Measurements from ENCODE around the gene LRFN2. TPM values are rescaled to one million over a fixed set of nuclear protein-coding genes. Genes with fewer than 3 reads are reported as not detected.

LRFN2 gene
- total RNA-seq, 1 experiment from 2014 or later = not detected

DNA sequence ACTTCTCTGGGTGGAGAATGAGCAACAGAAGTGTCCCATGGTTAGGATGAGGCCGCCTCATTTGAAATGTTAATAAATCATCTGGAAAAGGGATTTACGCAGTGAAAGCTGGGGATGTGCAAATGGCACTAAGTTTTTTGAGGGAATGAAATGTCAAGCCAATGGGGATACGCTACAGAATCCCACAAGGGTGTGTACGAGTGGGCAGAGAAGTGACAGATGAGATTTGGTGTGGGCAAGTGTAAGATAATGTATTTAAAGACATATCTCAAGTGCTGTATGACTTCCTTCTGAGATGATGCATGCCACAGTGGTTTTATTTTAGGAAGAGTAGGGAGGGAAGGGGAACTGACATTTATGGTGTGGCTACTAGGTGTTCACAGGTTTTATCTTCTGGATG lies 100.6 kb downstream of the LRFN2 start:
- intact Hi-C loops (cut with micrococcal nuclease; ENCODE audit: unreplicated experiment) = no loop called here
- TF ChIP-seq, protein P1, sequence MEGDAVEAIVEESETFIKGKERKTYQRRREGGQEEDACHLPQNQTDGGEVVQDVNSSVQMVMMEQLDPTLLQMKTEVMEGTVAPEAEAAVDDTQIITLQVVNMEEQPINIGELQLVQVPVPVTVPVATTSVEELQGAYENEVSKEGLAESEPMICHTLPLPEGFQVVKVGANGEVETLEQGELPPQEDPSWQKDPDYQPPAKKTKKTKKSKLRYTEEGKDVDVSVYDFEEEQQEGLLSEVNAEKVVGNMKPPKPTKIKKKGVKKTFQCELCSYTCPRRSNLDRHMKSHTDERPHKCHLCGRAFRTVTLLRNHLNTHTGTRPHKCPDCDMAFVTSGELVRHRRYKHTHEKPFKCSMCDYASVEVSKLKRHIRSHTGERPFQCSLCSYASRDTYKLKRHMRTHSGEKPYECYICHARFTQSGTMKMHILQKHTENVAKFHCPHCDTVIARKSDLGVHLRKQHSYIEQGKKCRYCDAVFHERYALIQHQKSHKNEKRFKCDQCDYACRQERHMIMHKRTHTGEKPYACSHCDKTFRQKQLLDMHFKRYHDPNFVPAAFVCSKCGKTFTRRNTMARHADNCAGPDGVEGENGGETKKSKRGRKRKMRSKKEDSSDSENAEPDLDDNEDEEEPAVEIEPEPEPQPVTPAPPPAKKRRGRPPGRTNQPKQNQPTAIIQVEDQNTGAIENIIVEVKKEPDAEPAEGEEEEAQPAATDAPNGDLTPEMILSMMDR (IDR thresholded peaks at IDR 0.05; ENCODE audit: insufficient read depth in 1 of 2, low read depth in 1 of 2, low read length in 1 of 2, severe bottlenecking in 1 of 2, unreplicated experiment in 1 of 2) = no peak
- no TSS peak for BruUV-seq (replicated peaks)

DNA sequence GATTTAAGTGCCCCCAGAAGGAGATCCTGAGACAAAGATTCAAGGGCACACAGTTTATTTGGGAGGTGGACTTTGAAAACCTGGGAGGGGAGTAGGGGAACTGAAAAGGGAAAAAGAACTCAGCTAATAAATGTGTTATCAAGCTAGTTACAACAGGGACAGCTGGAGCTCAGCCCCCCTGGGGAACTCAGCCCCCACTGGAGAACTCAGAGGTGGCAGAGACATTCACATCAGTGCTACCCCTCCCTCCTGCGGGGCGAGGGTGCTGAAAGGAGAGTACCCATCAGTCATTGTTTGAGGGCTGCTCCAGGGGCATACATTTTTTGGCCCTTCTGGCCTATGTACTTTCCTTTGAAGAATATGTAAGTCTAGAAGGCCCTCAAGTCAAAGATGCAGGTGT lies 101.4 kb downstream of the LRFN2 start:
- intact Hi-C loops (cut with micrococcal nuclease; ENCODE audit: unreplicated experiment) = no loop called here
- peaks cover 25% of the 10 kb centered on the region for H3K27me3 Mint-ChIP-seq (ENCODE audit: insufficient read depth, unreplicated experiment)
- no peaks in the 10 kb centered on the region for H3K9me3 Mint-ChIP-seq (ENCODE audit: unreplicated experiment)
- no peak overlapping the region for H3K27ac Mint-ChIP-seq (ENCODE audit: unreplicated experiment)
- POLR2A ChIA-PET = no interaction called here
- BruUV-seq (replicated peaks) = no TSS peak
- H3K4me3 Mint-ChIP-seq (ENCODE audit: unreplicated experiment) = no peak overlapping the region
- DNase-seq = no peak
- H3K4me1 Mint-ChIP-seq (ENCODE audit: low read depth, unreplicated experiment) = no peaks in the 10 kb centered on the region
- CTCF ChIA-PET = no interaction called here
- H3K36me3 Mint-ChIP-seq (ENCODE audit: insufficient read depth, unreplicated experiment) = no peaks in the 10 kb centered on the region
- Histone ChIP-seq H3K9me3 (no peaks in the 10 kb centered on the region), H3K36me3 (ENCODE audit: control insufficient read depth, insufficient read depth, low read length) (no peaks in the 10 kb centered on the region), H3K4me3 (ENCODE audit: low read depth, low read length) (no peak overlapping the region), H3K27me3 (replicated peaks; ENCODE audit: control insufficient read depth, insufficient read depth, low read length) (peaks cover 1% of the 10 kb centered on the region; the same call in 1 of the 2 replicates), H3K4me1 (no peaks in the 10 kb centered on the region)
- TF ChIP-seq, protein P1 (IDR thresholded peaks at IDR 0.05; ENCODE audit: insufficient read depth in 1 of 2, low read depth in 1 of 2, low read length in 1 of 2, severe bottlenecking in 1 of 2, unreplicated experiment in 1 of 2) = no peak

More for the DNA sequence above, 100.6 kb downstream of the LRFN2 start:
- Histone ChIP-seq H3K4me3 (ENCODE audit: low read depth, low read length) (no peak overlapping the region), H3K4me1 (no peaks in the 10 kb centered on the region), H3K9me3 (no peaks in the 10 kb centered on the region), H3K27me3 (replicated peaks; ENCODE audit: control insufficient read depth, insufficient read depth, low read length) (peaks cover 1% of the 10 kb centered on the region), H3K36me3 (ENCODE audit: control insufficient read depth, insufficient read depth, low read length) (no peaks in the 10 kb centered on the region)
- ChIA-PET POLR2A (no interaction called here), CTCF (no interaction called here)
- no peak overlapping the region for H3K27ac Mint-ChIP-seq (ENCODE audit: unreplicated experiment)
- no peaks in the 10 kb centered on the region for H3K4me1 Mint-ChIP-seq (ENCODE audit: low read depth, unreplicated experiment)
- no peak for DNase-seq
- no peaks in the 10 kb centered on the region for H3K36me3 Mint-ChIP-seq (ENCODE audit: insufficient read depth, unreplicated experiment)
- H3K9me3 Mint-ChIP-seq (ENCODE audit: unreplicated experiment) = no peaks in the 10 kb centered on the region
- H3K27me3 Mint-ChIP-seq (ENCODE audit: insufficient read depth, unreplicated experiment) = peaks cover 25% of the 10 kb centered on the region
- no peak overlapping the region for H3K4me3 Mint-ChIP-seq (ENCODE audit: unreplicated experiment)

DNA sequence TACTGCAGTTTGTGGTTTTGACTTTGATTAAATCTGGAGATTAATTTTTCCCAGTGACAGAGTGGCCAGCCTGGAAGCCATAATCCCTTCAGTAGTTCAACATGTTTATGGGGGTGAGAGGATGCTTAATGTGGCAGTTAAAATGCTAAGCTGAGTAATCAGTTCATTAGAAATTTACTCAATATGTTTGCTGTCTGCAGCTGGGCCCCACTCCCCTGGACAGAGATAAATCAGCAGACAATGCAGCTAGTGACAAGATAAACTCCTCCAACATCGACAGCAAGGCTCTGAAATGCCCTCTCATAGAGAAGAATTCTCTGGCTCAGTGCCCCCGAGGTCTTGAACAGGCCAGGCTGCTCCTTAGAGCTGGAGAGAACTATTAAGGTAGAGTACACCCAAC lies 101.9 kb downstream of the LRFN2 start:
- Histone ChIP-seq H3K36me3 (ENCODE audit: control insufficient read depth, insufficient read depth, low read length) (no peaks in the 10 kb centered on the region), H3K4me1 (no peaks in the 10 kb centered on the region), H3K4me3 (ENCODE audit: low read depth, low read length) (no peak overlapping the region), H3K9me3 (no peaks in the 10 kb centered on the region), H3K27me3 (replicated peaks; ENCODE audit: control insufficient read depth, insufficient read depth, low read length) (peaks cover 1% of the 10 kb centered on the region; the same call in 1 of the 2 replicates)
- Mint-ChIP-seq H3K9me3 (ENCODE audit: unreplicated experiment) (no peaks in the 10 kb centered on the region), H3K4me3 (ENCODE audit: unreplicated experiment) (no peak overlapping the region), H3K27me3 (ENCODE audit: insufficient read depth, unreplicated experiment) (peaks cover 25% of the 10 kb centered on the region), H3K4me1 (ENCODE audit: low read depth, unreplicated experiment) (no peaks in the 10 kb centered on the region), H3K36me3 (ENCODE audit: insufficient read depth, unreplicated experiment) (no peaks in the 10 kb centered on the region), H3K27ac (ENCODE audit: unreplicated experiment) (no peak overlapping the region)
- CTCF ChIA-PET = no interaction called here
- no TSS peak for BruUV-seq (replicated peaks)
- DNase-seq = no peak
- POLR2A ChIA-PET = no interaction called here
- intact Hi-C loops (cut with micrococcal nuclease; ENCODE audit: unreplicated experiment) = no loop called here
- TF ChIP-seq, protein P1 (IDR thresholded peaks at IDR 0.05; ENCODE audit: insufficient read depth in 1 of 2, low read depth in 1 of 2, low read length in 1 of 2, severe bottlenecking in 1 of 2, unreplicated experiment in 1 of 2) = no peak

Measured in Caco-2 (cell line).